Ascending aorta (tissue), 2 donors: Measurements from ENCODE around the gene IDS. TPM values are rescaled to one million over a fixed set of nuclear protein-coding genes. Genes with fewer than 3 reads are reported as not detected.

Experiments
- DNase-seq, 2 donors: peaks; one replicate each; pipeline ENCODE4 v3.0.0-alpha.2; 2019; ENCODE audit warnings: low spot score in 2 of 2
- H3K27ac ChIP-seq, 2 donors: fragments of 200-600 bp; sonication (generic); one replicate each; pipeline ENCODE4 v1.5.1; 2016 to 2017; ENCODE audit warnings: mild to moderate bottlenecking in 1 of 2
- H3K27me3 ChIP-seq: fragments of 200-600 bp; sonication (generic); one replicate; pipeline ENCODE4 v1.5.1; 2017
- H3K36me3 ChIP-seq, 2 donors: fragments of 200-600 bp; sonication (generic); one replicate each; pipeline ENCODE4 v1.5.1; 2016
- H3K4me1 ChIP-seq, 2 donors: fragments of 200-600 bp; sonication (generic); one replicate each; pipeline ENCODE4 v1.5.1; 2016 to 2017; ENCODE audit warnings: mild to moderate bottlenecking in 1 of 2
- H3K4me3 ChIP-seq, 2 donors: fragments of 200-600 bp; sonication (generic); one replicate each; pipeline ENCODE4 v1.5.1; 2016 to 2017; ENCODE audit warnings: mild to moderate bottlenecking in 1 of 2
- H3K9me3 ChIP-seq, 2 donors: fragments of 200-600 bp; sonication (generic); one replicate each; pipeline ENCODE4 v1.5.1; 2016
- CTCF ChIP-seq, 3 experiments: fragments of 200-600 bp in 2 of 3; fragments of 450-650 bp in 1 of 3; sonication (generic) in 2 of 3; IDR thresholded peaks; one replicate each; pipeline ENCODE4 v1.5.1; 2016 to 2019; ENCODE audit warnings: antibody characterized with exemption in 3 of 3, mild to moderate bottlenecking in 1 of 3, moderate library complexity in 1 of 3
- intact Hi-C: fragments of 100-400 bp; cut with DNase I; formaldehyde crosslinking; loops from one replicate; pipeline ENCODE4 v1.15.1; 2023
- total RNA-seq: library from RNA; depleted of rRNA; stranded (reverse); fragments of >200 nt; gene quantifications from one replicate; pipeline ENCODE4 v1.1.0, GENCODE V29; 2016

The IDS gene
- total RNA-seq, 1 donor from 2014 or later: 82.7 TPM

- no peaks in the 10 kb centered on the region for H3K4me1 ChIP-seq
- no peak overlapping the region for H3K4me3 ChIP-seq
- no peak for DNase-seq
- no peak for TF ChIP-seq CTCF (IDR thresholded peaks at IDR 0.05)
- no peaks in the 10 kb centered on the region for H3K9me3 ChIP-seq
- H3K27me3 ChIP-seq: no peaks in the 10 kb centered on the region
- intact Hi-C loops: no loop called here
- no peaks in the 10 kb centered on the region for H3K36me3 ChIP-seq
- no peak overlapping the region for H3K27ac ChIP-seq
Observed at GRCh38 chrX:149513825-149514428, 8.8 kb upstream of the IDS start.

GRCh38 chrX:149512225-149512885 is 7.2 kb upstream of the IDS start:
- Histone ChIP-seq H3K36me3 (no peaks in the 10 kb centered on the region), H3K27ac (no peak overlapping the region), H3K4me1 (no peaks in the 10 kb centered on the region), H3K9me3 (no peaks in the 10 kb centered on the region), H3K4me3 (no peak overlapping the region), H3K27me3 (no peaks in the 10 kb centered on the region)
- peak in 1 of 2 donors; percentile 68 for DNase-seq
- peak; percentile 19 to 51 (median 35) for TF ChIP-seq CTCF (IDR thresholded peaks at IDR 0.05)
- intact Hi-C loops: no loop called here

GRCh38 chrX:149511081-149511480 is 6.0 kb upstream of the IDS start:
- intact Hi-C loops: no loop called here
- DNase-seq: no peak
- H3K36me3 ChIP-seq: no peaks in the 10 kb centered on the region
- H3K27me3 ChIP-seq: no peaks in the 10 kb centered on the region
- no peak overlapping the region for H3K27ac ChIP-seq
- H3K9me3 ChIP-seq: no peaks in the 10 kb centered on the region
- no peak for TF ChIP-seq CTCF (IDR thresholded peaks at IDR 0.05)
- no peak overlapping the region for H3K4me3 ChIP-seq
- H3K4me1 ChIP-seq: no peaks in the 10 kb centered on the region

- TF ChIP-seq CTCF (IDR thresholded peaks at IDR 0.05): no peak
- Histone ChIP-seq H3K27me3 (no peaks in the 10 kb centered on the region), H3K27ac (no peak overlapping the region), H3K4me3 (no peak overlapping the region), H3K4me1 (no peaks in the 10 kb centered on the region), H3K9me3 (no peaks in the 10 kb centered on the region), H3K36me3 (no peaks in the 10 kb centered on the region)
- no peak for DNase-seq
- intact Hi-C loops: no loop called here
Observed at GRCh38 chrX:149510386-149510785, 5.3 kb upstream of the IDS start.

GRCh38 chrX:149508467-149508866 is 3.4 kb upstream of the IDS start:
- H3K4me3 ChIP-seq: no peak overlapping the region
- H3K4me1 ChIP-seq: no peaks in the 10 kb centered on the region
- H3K36me3 ChIP-seq: no peaks in the 10 kb centered on the region
- H3K27me3 ChIP-seq: no peaks in the 10 kb centered on the region
- H3K9me3 ChIP-seq: no peaks in the 10 kb centered on the region
- TF ChIP-seq CTCF (IDR thresholded peaks at IDR 0.05): no peak
- no peak for DNase-seq
- intact Hi-C loops: loop anchor here (10.0 kb wide), 2 partner anchors 126 to 856 kb away; partner anchors contain the start of genes MAMLD1 and TMEM185A
- H3K27ac ChIP-seq: no peak overlapping the region
